ENCODE data around the gene LRRC2.
"Not testable (repeated sequence)": the region's sequence is repeated elsewhere in the genome, so short reads cannot be mapped to it uniquely, and the experiment has no call there.

The LRRC2 gene

GRCh38 chr3:46533091-46533490, 33.0 kb downstream of the LRRC2 start:
- DNase-seq (ENCODE audit: low read depth): no peak
- H3K4me3 ChIP-seq (ENCODE audit: low read length): no peak overlapping the region
- no peak for TF ChIP-seq CTCF (conservative IDR thresholded peaks at IDR 0.05; ENCODE audit: low read depth, low read length)

GRCh38 chr3:46527239-46527638, 38.9 kb downstream of the LRRC2 start:
- no peak overlapping the region for H3K4me3 ChIP-seq (ENCODE audit: low read length)
- no peak for TF ChIP-seq CTCF (conservative IDR thresholded peaks at IDR 0.05; ENCODE audit: low read depth, low read length)
- no peak for DNase-seq (ENCODE audit: low read depth)

GRCh38 chr3:46524832-46525231, 41.3 kb downstream of the LRRC2 start:
- TF ChIP-seq CTCF (conservative IDR thresholded peaks at IDR 0.05; ENCODE audit: low read depth, low read length): no peak
- no peak for DNase-seq (ENCODE audit: low read depth)

GRCh38 chr3:46524008-46524407, 42.1 kb downstream of the LRRC2 start:
- DNase-seq (ENCODE audit: low read depth): no peak
- no peak for TF ChIP-seq CTCF (conservative IDR thresholded peaks at IDR 0.05; ENCODE audit: low read depth, low read length)
- no peak overlapping the region for H3K4me3 ChIP-seq (ENCODE audit: low read length)

More at GRCh38 chr3:46524832-46525231, 41.3 kb downstream of the LRRC2 start:
- H3K4me3 ChIP-seq (ENCODE audit: low read length): no peak overlapping the region

- TF ChIP-seq CTCF (conservative IDR thresholded peaks at IDR 0.05; ENCODE audit: low read depth, low read length): no peak
- H3K4me3 ChIP-seq (ENCODE audit: low read length): no peak overlapping the region
- no peak for DNase-seq (ENCODE audit: low read depth)
Observed at GRCh38 chr3:46523556-46523955, 42.5 kb downstream of the LRRC2 start.

GRCh38 chr3:46522201-46522600, 43.9 kb downstream of the LRRC2 start:
- not testable (repeated sequence) for DNase-seq (ENCODE audit: low read depth); H3K4me3 ChIP-seq (ENCODE audit: low read length)

- no peak for TF ChIP-seq CTCF (conservative IDR thresholded peaks at IDR 0.05; ENCODE audit: low read depth, low read length)
- no peak for DNase-seq (ENCODE audit: low read depth)
- no peak overlapping the region for H3K4me3 ChIP-seq (ENCODE audit: low read length)
Observed at GRCh38 chr3:46521096-46521495, 45.0 kb downstream of the LRRC2 start.

- no peak for TF ChIP-seq CTCF (conservative IDR thresholded peaks at IDR 0.05; ENCODE audit: low read depth, low read length)
- no peak for DNase-seq (ENCODE audit: low read depth)
- H3K4me3 ChIP-seq (ENCODE audit: low read length): no peak overlapping the region
Observed at GRCh38 chr3:46520531-46520930, 45.6 kb downstream of the LRRC2 start.
